Psoas muscle (tissue), 8 donors: ENCODE measurements around the gene OR4E1. TPM values are rescaled to one million over a fixed set of nuclear protein-coding genes. Genes with fewer than 3 reads are reported as not detected.

ENCODE experiments used
- ATAC-seq, 4 donors: fragments of 200-7000 bp; cut with Tn5 transposase; one replicate each; pipeline ENCODE4 v1.9.1; 2020; ENCODE audit warnings: moderate library complexity in 3 of 4, mild to moderate bottlenecking in 2 of 4
- DNase-seq, 2 donors: peaks; one replicate each; pipeline ENCODE4 v3.0.0-alpha.2; 2020
- H3K27ac ChIP-seq: fragments of 200-600 bp; one replicate; pipeline ENCODE4 v1.8.0; 2022
- H3K27me3 ChIP-seq, 3 donors: fragments of 200-600 bp in 1 of 3; one replicate each; pipeline versions ENCODE4 v1.6.1 to v1.8.0; 2013 to 2022; ENCODE audit warnings: low read length in 2 of 3, mild to moderate bottlenecking in 2 of 3, moderate library complexity in 1 of 3; ENCODE audit not compliant: insufficient read depth in 3 of 3
- H3K36me3 ChIP-seq, 2 donors: fragments of 200-600 bp in 1 of 2; one replicate each; pipeline versions ENCODE4 v1.6.1 to v1.8.0; 2013 to 2022; ENCODE audit warnings: low read depth in 1 of 2, mild to moderate bottlenecking in 1 of 2, moderate library complexity in 1 of 2; ENCODE audit not compliant: insufficient read depth in 1 of 2
- H3K4me1 ChIP-seq: fragments of 200-600 bp; one replicate; pipeline ENCODE4 v1.8.0; 2022
- H3K4me3 ChIP-seq: fragments of 200-600 bp; one replicate; pipeline ENCODE4 v1.8.0; 2022; ENCODE audit warnings: mild to moderate bottlenecking
- H3K9me3 ChIP-seq: fragments of 200-600 bp; one replicate; pipeline ENCODE4 v1.8.0; 2022
- CTCF ChIP-seq: fragments of 200-600 bp; IDR thresholded peaks from one replicate; pipeline ENCODE4 v1.8.0; 2022; ENCODE audit warnings: antibody characterized with exemption
- WGBS, 3 donors: extraction: QIAGEN DNeasy Blood & Tissue Kit; methylation state at CpG; one replicate each; pipeline versions ENCODE4 v1.1.6 to v1.1.7; 2013; 5-methylcytosine and 5-hydroxymethylcytosine counted together
- intact Hi-C, 2 donors: fragments of 100-400 bp; cut with DNase I; formaldehyde crosslinking; loops; one replicate each; pipeline versions ENCODE4 v1.11.0 to v1.14.2; 2022
- polyA plus RNA-seq, 3 donors: library from polyadenylated mRNA; stranded (reverse); fragments of 200-250 nt; gene quantifications; one replicate each; pipeline ENCODE4 v1.2.3, GENCODE V29; 2013
- total RNA-seq, 4 donors: library from RNA; stranded (reverse); fragmentation: NEBNext Ultra II Directional in 2 of 4; extraction: Animal tissue kit (Norgen Biotek cat#: 25700) in 2 of 4; gene quantifications; one replicate each; pipeline versions ENCODE4 v1.2.1 to v1.2.4, GENCODE V29; 2021 to 2023
- donor health status: healthy with polysubstance abuse.
- donor health status: DM: no; HTN: no; CAD: no; lungs with moderate emphysema.
- donor health status: Bipolar disorder and iron deficiency.
- donor health status: healthy.
- donor health status: DM: yes; HTN: yes; CAD: no.
- donor health status: DM: no; HTN: no; CAD: no.
- donor health status: DM: no; HTN: no; CAD: no.
- donor health status: DM: yes; HTN: yes; CAD: no.

The OR4E1 gene
- total and polyA plus RNA-seq, 7 donors: not detected

GRCh38 chr14:21675566-21675965, 1.9 kb upstream of the OR4E1 start:
- WGBS, 3 donors: 74 to 79% (median 76%) methylated on average over 4 of the region's 4 CpGs
- no peaks in the 10 kb centered on the region for H3K4me1 ChIP-seq

GRCh38 chr14:21672116-21672515, 1.5 kb downstream of the OR4E1 start:
- no peak for ATAC-seq
- Histone ChIP-seq H3K36me3 (no peaks in the 10 kb centered on the region), H3K4me3 (no peak overlapping the region), H3K27me3 (no peaks in the 10 kb centered on the region), H3K27ac (no peak overlapping the region), H3K4me1 (no peaks in the 10 kb centered on the region), H3K9me3 (peaks cover 12% of the 10 kb centered on the region)
- 71 to 91% (median 80%) methylated on average over 1 of the region's 1 CpG for WGBS, 3 donors
- no peak for DNase-seq
- intact Hi-C loops: no loop called here
- TF ChIP-seq CTCF: no peak

More at GRCh38 chr14:21675566-21675965, 1.9 kb upstream of the OR4E1 start:
- peaks cover 12% of the 10 kb centered on the region for H3K9me3 ChIP-seq
- intact Hi-C loops: no loop called here
- ATAC-seq: no peak
- no peaks in the 10 kb centered on the region for H3K36me3 ChIP-seq
- no peak for DNase-seq
- no peak overlapping the region for H3K4me3 ChIP-seq
- H3K27me3 ChIP-seq: no peaks in the 10 kb centered on the region
- no peak for TF ChIP-seq CTCF
- H3K27ac ChIP-seq: no peak overlapping the region

GRCh38 chr14:21671371-21671770, 2.2 kb downstream of the OR4E1 start:
- intact Hi-C loops: no loop called here
- Histone ChIP-seq H3K27ac (no peak overlapping the region), H3K4me3 (no peak overlapping the region), H3K27me3 (no peaks in the 10 kb centered on the region), H3K4me1 (no peaks in the 10 kb centered on the region), H3K9me3 (peaks cover 12% of the 10 kb centered on the region), H3K36me3 (no peaks in the 10 kb centered on the region)
- no peak for TF ChIP-seq CTCF
- 31 to 33% (median 32%) methylated on average over 2 of the region's 2 CpGs for WGBS, 3 donors
- ATAC-seq (no peak), DNase-seq (no peak)

- Histone ChIP-seq H3K4me3 (no peak overlapping the region), H3K27ac (no peak overlapping the region), H3K4me1 (no peaks in the 10 kb centered on the region), H3K27me3 (no peaks in the 10 kb centered on the region), H3K36me3 (no peaks in the 10 kb centered on the region), H3K9me3 (no peaks in the 10 kb centered on the region)
- ATAC-seq (no peak), DNase-seq (no peak)
- intact Hi-C loops: no loop called here
- TF ChIP-seq CTCF: no peak
These were observed 4.3 kb downstream of the OR4E1 start for GRCh38 chr14:21669284-21669683.

GRCh38 chr14:21668377-21668776, 5.2 kb downstream of the OR4E1 start:
- Histone ChIP-seq H3K27me3 (no peaks in the 10 kb centered on the region), H3K36me3 (no peaks in the 10 kb centered on the region), H3K4me3 (no peak overlapping the region), H3K27ac (no peak overlapping the region), H3K9me3 (no peaks in the 10 kb centered on the region), H3K4me1 (no peaks in the 10 kb centered on the region)
- TF ChIP-seq CTCF: no peak
- DNase-seq (no peak), ATAC-seq (no peak)
- 64 to 73% (median 69%) methylated on average over 3 of the region's 3 CpGs for WGBS, 3 donors
- intact Hi-C loops: no loop called here
